Heart left ventricle (tissue), 13 donors: ENCODE results near the gene TRIM3.

Experiments
- POLR2A ChIP-seq, 2 donors: fragments of 450-650 bp; IDR thresholded peaks; one replicate each; pipeline ENCODE4 v1.6.1; 2017; ENCODE audit warnings: antibody characterized with exemption in 2 of 2, mild to moderate bottlenecking in 2 of 2, moderate library complexity in 2 of 2
- TF ChIP-seq, protein P1 (sequence below), 12 donors: fragments of 200-600 bp; sonication (generic) in 4 of 12; IDR thresholded peaks; one replicate each; pipeline versions ENCODE4 v1.5.0 to v1.8.0; 2018 to 2022; ENCODE audit warnings: antibody characterized with exemption in 12 of 12, mild to moderate bottlenecking in 5 of 12
- donor health status: ischemic (EF 13 %, LVEDD 7.1; RV severe dilation, severe dysfunction).
- donor health status: DM: no; HTN: yes; CAD: no.
- donor health status: DM: no; HTN: no; CAD: no.
- donor health status: ischemic (EF 25% LVEDD 6.9; RV normal size, moderate dysfunction).
- donor health status: ischemic (EF 25% LVEDD 5.7; RV mildly dilated, moderate dysfunction).
- donor health status: ischemic (EF 35%, LVEDD 5.7; RV mildly dilated, moderate dysfunction).
- donor health status: nonischemic (EF 11% LVEDD 7.7; RV severe dilation, severe dysfunction).
- donor health status: DM: yes; HTN: yes; CAD: no.
- donor health status: PGD.
- donor health status: ischemic (EF 29% LVEDD 5.4; RV normal size, mild dysfunction).
- donor health status: nonischemic (EF 23%, LVEDD 6.1; RV moderate dilation, normal function).

DNA sequence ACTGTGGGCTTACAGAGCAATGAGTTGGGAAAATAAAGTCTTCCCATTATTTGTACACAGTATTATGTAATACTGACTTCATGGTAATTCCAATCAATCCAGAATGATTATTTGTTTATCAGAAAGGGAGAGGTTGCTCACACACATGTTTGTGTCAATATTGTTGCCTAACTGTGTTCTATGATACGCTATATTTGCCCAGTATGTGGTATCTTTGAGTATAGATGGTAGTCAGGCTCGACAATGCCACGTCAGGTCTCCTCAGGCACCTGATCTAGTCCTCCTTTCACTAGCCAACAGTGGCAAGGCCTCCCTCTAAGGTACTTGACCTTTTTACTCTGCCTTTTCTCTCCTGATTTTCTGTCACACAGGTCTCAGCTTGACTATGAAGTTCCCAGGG lies 28.6 kb upstream of the TRIM3 start:
- TF ChIP-seq POLR2A (IDR thresholded peaks at IDR 0.05): no peak
- TF ChIP-seq, protein P1, sequence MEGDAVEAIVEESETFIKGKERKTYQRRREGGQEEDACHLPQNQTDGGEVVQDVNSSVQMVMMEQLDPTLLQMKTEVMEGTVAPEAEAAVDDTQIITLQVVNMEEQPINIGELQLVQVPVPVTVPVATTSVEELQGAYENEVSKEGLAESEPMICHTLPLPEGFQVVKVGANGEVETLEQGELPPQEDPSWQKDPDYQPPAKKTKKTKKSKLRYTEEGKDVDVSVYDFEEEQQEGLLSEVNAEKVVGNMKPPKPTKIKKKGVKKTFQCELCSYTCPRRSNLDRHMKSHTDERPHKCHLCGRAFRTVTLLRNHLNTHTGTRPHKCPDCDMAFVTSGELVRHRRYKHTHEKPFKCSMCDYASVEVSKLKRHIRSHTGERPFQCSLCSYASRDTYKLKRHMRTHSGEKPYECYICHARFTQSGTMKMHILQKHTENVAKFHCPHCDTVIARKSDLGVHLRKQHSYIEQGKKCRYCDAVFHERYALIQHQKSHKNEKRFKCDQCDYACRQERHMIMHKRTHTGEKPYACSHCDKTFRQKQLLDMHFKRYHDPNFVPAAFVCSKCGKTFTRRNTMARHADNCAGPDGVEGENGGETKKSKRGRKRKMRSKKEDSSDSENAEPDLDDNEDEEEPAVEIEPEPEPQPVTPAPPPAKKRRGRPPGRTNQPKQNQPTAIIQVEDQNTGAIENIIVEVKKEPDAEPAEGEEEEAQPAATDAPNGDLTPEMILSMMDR (IDR thresholded peaks at IDR 0.05): no peak
